Measurements from ENCODE around the gene PRKG1.

The PRKG1 gene

DNA sequence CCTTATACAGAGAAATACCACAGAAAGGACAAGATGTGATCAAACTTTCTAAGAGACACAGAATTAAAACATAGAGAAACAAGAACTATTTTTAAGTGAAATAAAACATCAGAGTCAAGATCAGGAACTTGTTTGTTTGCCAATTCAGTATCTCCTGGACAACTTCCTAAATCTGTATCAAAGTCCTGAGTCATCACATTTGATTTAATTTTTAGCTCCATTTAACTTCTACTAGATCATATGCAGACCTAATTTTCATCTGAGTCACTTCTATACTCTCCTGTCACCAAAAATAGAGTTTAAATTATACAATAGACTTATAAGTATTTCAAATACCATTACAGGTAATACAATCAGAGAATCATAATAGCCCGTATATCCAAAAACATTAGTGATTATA lies 268.1 kb downstream of the PRKG1 start:
- H3K4me3 ChIP-seq (ENCODE audit: low read depth, low read length): no peak overlapping the region
- TF ChIP-seq, protein P1, sequence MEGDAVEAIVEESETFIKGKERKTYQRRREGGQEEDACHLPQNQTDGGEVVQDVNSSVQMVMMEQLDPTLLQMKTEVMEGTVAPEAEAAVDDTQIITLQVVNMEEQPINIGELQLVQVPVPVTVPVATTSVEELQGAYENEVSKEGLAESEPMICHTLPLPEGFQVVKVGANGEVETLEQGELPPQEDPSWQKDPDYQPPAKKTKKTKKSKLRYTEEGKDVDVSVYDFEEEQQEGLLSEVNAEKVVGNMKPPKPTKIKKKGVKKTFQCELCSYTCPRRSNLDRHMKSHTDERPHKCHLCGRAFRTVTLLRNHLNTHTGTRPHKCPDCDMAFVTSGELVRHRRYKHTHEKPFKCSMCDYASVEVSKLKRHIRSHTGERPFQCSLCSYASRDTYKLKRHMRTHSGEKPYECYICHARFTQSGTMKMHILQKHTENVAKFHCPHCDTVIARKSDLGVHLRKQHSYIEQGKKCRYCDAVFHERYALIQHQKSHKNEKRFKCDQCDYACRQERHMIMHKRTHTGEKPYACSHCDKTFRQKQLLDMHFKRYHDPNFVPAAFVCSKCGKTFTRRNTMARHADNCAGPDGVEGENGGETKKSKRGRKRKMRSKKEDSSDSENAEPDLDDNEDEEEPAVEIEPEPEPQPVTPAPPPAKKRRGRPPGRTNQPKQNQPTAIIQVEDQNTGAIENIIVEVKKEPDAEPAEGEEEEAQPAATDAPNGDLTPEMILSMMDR (IDR thresholded peaks at IDR 0.05; ENCODE audit: low read depth, low read length): no peak

DNA sequence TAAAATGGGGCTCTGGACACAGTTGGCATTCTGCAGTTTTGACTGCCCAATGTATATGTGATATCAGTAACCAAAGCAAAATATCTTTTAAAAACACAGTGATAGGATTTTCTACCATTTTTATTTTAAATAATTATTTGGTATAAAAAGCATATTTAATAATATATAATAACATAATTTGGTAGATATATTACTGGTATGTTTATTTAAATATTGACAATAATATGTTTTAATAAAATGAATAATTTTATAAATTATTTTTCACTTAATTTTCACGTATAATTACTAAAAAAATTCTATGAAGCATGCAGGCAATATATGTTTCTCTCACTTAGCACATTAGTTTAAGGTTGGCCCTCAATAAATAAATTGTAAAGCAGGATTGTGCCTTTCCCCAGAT lies 269.1 kb downstream of the PRKG1 start:
- TF ChIP-seq, protein P1 (IDR thresholded peaks at IDR 0.05; ENCODE audit: low read depth, low read length): no peak

DNA sequence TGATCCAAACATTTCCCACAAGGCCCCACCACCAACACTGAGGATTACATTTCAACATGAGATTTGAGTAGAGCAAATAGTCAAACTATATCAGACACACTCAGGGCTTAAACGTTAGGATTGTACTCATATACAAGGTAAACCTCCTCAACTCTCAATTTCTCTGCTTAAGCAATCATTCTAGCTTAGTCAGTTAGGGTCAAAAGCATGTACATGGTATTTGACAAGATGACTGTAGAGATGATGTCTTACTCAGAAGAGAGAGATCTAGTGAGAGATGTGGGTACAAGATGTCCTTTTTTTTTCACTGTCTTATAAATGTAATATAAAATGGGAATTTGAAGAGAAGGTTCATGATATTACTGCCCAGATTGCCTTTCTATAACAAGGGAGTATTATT lies 270.1 kb downstream of the PRKG1 start:
- TF ChIP-seq, protein P1 (IDR thresholded peaks at IDR 0.05; ENCODE audit: low read depth, low read length): no peak
- H3K4me3 ChIP-seq (ENCODE audit: low read depth, low read length): no peak overlapping the region

More for the DNA sequence above, 269.1 kb downstream of the PRKG1 start:
- H3K4me3 ChIP-seq (ENCODE audit: low read depth, low read length): no peak overlapping the region

DNA sequence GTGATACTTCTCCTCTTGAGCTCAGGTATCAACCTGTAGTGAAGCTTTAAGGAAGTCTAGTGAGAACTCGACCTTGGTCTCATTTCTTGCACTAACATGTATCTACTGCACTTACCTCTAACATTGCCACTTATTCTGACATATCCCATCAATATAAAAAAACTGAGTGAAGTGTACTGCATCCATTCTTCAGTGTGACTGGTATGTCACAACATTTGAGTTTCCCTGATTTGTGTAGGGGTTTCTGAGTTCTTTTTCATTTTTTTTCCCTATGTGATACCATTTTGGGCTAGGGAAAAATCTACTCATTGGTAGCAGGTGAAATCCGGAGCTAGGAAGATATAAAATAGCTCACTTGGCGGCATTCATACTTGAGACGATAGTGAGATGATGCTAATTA lies 274.3 kb downstream of the PRKG1 start:
- TF ChIP-seq, protein P1 (IDR thresholded peaks at IDR 0.05; ENCODE audit: low read depth, low read length): no peak
- H3K4me3 ChIP-seq (ENCODE audit: low read depth, low read length): no peak overlapping the region

DNA sequence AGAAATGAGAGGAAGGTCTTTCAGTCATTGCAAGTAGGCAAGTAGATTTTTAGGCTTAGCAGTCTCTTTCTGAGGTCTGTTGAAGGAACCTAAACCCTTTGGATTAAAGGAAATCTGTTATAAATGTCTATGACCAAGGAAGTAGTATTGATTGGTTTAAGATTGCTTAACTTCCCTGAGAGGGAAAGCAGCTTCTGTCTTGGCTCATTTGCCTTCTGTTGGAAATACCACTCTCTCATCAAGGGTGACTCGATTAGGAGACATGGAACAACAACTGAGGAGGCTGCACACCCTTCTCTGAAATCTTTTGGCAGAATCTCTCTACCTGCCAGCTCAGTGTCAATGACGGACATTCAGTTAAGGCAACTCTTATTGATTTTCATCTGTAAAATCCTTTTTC lies 282.9 kb downstream of the PRKG1 start:
- TF ChIP-seq, protein P1 (IDR thresholded peaks at IDR 0.05; ENCODE audit: low read depth, low read length): no peak
- H3K4me3 ChIP-seq (ENCODE audit: low read depth, low read length): no peak overlapping the region

DNA sequence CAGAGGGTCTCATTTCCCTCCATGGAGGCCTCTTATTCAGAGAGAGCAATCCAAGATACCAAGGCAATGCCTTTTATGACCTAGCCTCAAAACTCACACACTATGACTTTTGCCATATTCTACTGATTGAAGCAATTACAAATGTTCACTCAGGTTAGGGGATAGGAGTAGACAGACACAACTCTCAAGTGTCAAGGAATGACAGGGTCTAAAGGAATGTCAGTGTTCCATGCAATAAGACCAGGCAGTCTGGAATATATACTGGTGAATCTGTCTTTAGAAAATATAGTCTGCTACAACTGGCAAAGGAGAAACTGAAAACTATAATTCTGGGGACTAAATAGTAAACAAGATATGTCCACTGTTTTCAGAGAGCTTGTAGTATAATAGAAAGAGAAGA lies 283.9 kb downstream of the PRKG1 start:
- TF ChIP-seq, protein P1 (IDR thresholded peaks at IDR 0.05; ENCODE audit: low read depth, low read length): no peak
- no peak overlapping the region for H3K4me3 ChIP-seq (ENCODE audit: low read depth, low read length)

DNA sequence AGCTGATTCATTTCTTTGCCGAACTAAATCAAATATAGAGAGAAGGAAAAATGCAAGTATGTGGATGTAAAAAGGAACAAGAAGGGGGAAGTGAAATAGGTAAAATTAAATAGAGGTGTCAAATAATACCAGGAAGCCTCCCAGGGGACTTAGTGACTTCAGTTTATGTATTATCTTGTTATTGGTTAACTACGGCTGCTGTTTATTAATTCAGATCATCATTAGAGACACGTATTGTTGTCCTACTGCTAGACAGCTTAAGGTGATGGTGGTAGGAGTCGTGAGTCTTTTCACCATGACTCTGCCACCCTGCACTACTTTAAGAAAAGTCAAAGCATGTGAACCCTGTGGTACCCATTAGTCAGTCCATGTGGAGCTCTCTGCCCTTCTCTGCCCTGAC lies 289.1 kb downstream of the PRKG1 start:
- TF ChIP-seq, protein P1 (IDR thresholded peaks at IDR 0.05; ENCODE audit: low read depth, low read length): no peak
- no peak overlapping the region for H3K4me3 ChIP-seq (ENCODE audit: low read depth, low read length)
